Fibroblast of villous mesenchyme (primary cell): ENCODE results near the gene TMEM207. TPM values are rescaled to one million over a fixed set of nuclear protein-coding genes. Genes with fewer than 3 reads are reported as not detected.

ENCODE experiments used
- DNase-seq: peaks from one replicate; pipeline ENCODE4 v3.0.0-alpha.2; 2010; ENCODE audit warnings: low read depth
- H3K4me3 ChIP-seq: 2 replicates; pipeline ENCODE4 v1.5.1; 2011; ENCODE audit warnings: low read depth, mild to moderate bottlenecking, low read length
- CTCF ChIP-seq: IDR thresholded peaks from 2 replicates; pipeline ENCODE4 v1.5.1; 2012; ENCODE audit warnings: low read depth, mild to moderate bottlenecking, low read length; ENCODE audit not compliant: insufficient read depth
- total RNA-seq: library from RNA; depleted of rRNA; stranded (reverse); fragments of >200 nt; gene quantifications from 2 replicates; pipeline ENCODE4 v1.2.3, GENCODE V29; 2012

The TMEM207 gene
- total RNA-seq, 1 donor = not detected

- no peak for TF ChIP-seq CTCF
- peak; percentile 40 for DNase-seq
- no peak overlapping the region for H3K4me3 ChIP-seq
Observed at GRCh38 chr3:190382082-190382481, 67.6 kb downstream of the TMEM207 start.

- no peak for DNase-seq
- TF ChIP-seq CTCF = no peak
Observed at GRCh38 chr3:190381441-190381840, 68.3 kb downstream of the TMEM207 start.

GRCh38 chr3:190380184-190380583 is 69.5 kb downstream of the TMEM207 start:
- no peak overlapping the region for H3K4me3 ChIP-seq
- no peak for DNase-seq
- no peak for TF ChIP-seq CTCF

More at GRCh38 chr3:190381441-190381840, 68.3 kb downstream of the TMEM207 start:
- H3K4me3 ChIP-seq = no peak overlapping the region

Other genes starting within 250 kb of the TMEM207 start
- gene CLDN1, start 127.5 kb downstream of the TMEM207 start, total RNA-seq = 3.5 and 14.2 TPM in 2 replicates
- under 0.01 and 0.43 TPM in 2 replicates for gene CLDN16, start 61.7 kb downstream of the TMEM207 start, total RNA-seq
- 13.2 and 28.1 TPM in 2 replicates for gene IL1RAP, start 64.2 kb upstream of the TMEM207 start, total RNA-seq